CD14-positive monocyte (primary cell): ENCODE results near the gene PRPF18. TPM values are rescaled to one million over a fixed set of nuclear protein-coding genes. Genes with fewer than 3 reads are reported as not detected.
A peak's percentile ranks its signal among the peaks of the same experiment; 100 is the strongest.
"Not testable (repeated sequence)": the region's sequence is repeated elsewhere in the genome, so short reads cannot be mapped to it uniquely, and the experiment has no call there.

ENCODE experiments used
- DNase-seq, 3 donors: peaks; one replicate each; pipeline ENCODE4 v3.0.0-alpha.2; 2011 to 2022
- H2AFZ ChIP-seq: 2 replicates; pipeline ENCODE4 v1.6.0; 2012; ENCODE audit warnings: mild to moderate bottlenecking, low read depth, low read length, inconsistent platforms; ENCODE audit not compliant: insufficient read depth, poor library complexity, severe bottlenecking
- H3K27ac ChIP-seq, 2 donors: 1 replicate in 1 of 2; 2 replicates in 1 of 2; pipeline ENCODE4 v1.5.1; 2012 to 2013; ENCODE audit warnings: low read length in 2 of 2, control low read depth in 1 of 2, inconsistent platforms in 1 of 2, low read depth in 1 of 2, mild to moderate bottlenecking in 1 of 2
- H3K27me3 ChIP-seq, 2 donors: one replicate each; pipeline versions ENCODE4 v1.6.0 to v1.6.1; 2011 to 2013; ENCODE audit warnings: low read length in 2 of 2; ENCODE audit not compliant: control insufficient read depth in 2 of 2, insufficient read depth in 2 of 2
- H3K36me3 ChIP-seq, 2 donors: replicated peaks in 1 of 2; 1 replicate in 1 of 2; 2 replicates in 1 of 2; pipeline versions ENCODE4 v1.5.1 to v1.6.1; 2012 to 2013; ENCODE audit warnings: low read length in 2 of 2, control low read depth in 1 of 2, inconsistent platforms in 1 of 2, mild to moderate bottlenecking in 1 of 2; ENCODE audit not compliant: insufficient read depth in 2 of 2, control insufficient read depth in 1 of 2
- H3K4me1 ChIP-seq, 2 donors: 1 replicate in 1 of 2; 2 replicates in 1 of 2; pipeline versions ENCODE4 v1.5.1 to v1.6.1; 2012 to 2013; ENCODE audit warnings: low read length in 2 of 2, control low read depth in 1 of 2, inconsistent platforms in 1 of 2, mild to moderate bottlenecking in 1 of 2, moderate library complexity in 1 of 2; ENCODE audit not compliant: insufficient read depth in 2 of 2, control insufficient read depth in 1 of 2
- H3K4me2 ChIP-seq: replicated peaks from 2 replicates; pipeline ENCODE3; 2012; ENCODE audit warnings: low read length, moderate library complexity, mild to moderate bottlenecking; ENCODE audit not compliant: poor library complexity, severe bottlenecking; ENCODE audit errors: extremely low read depth
- H3K4me3 ChIP-seq, 3 experiments: fragments of 200-600 bp in 1 of 3; sonication (generic) in 1 of 3; replicated peaks in 1 of 3; 1 replicate in 2 of 3; 2 replicates in 1 of 3; pipeline ENCODE4 v1.5.1; 2011 to 2013; ENCODE audit warnings: low read length in 3 of 3, mild to moderate bottlenecking in 3 of 3, control low read depth in 2 of 3, low read depth in 2 of 3, inconsistent platforms in 1 of 3, moderate library complexity in 1 of 3
- H3K79me2 ChIP-seq: 2 replicates; pipeline ENCODE4 v1.6.0; 2012; ENCODE audit warnings: mild to moderate bottlenecking, control low read depth, inconsistent platforms, low read length, moderate library complexity; ENCODE audit not compliant: insufficient read depth
- H3K9ac ChIP-seq: 2 replicates; pipeline ENCODE4 v1.6.0; 2017; ENCODE audit warnings: low read length, mild to moderate bottlenecking; ENCODE audit not compliant: insufficient read depth, poor library complexity, severe bottlenecking
- H3K9me3 ChIP-seq, 2 donors: replicated peaks in 1 of 2; 1 replicate in 1 of 2; 2 replicates in 1 of 2; pipeline versions ENCODE4 v1.5.1 to v1.6.1; 2012 to 2013; ENCODE audit warnings: low read length in 2 of 2, control low read depth in 1 of 2; ENCODE audit not compliant: control insufficient read depth in 1 of 2, insufficient read depth in 1 of 2
- H4K20me1 ChIP-seq: 2 replicates; pipeline ENCODE4 v1.6.0; 2012; ENCODE audit warnings: mild to moderate bottlenecking, low read length, control low read depth, moderate library complexity; ENCODE audit not compliant: insufficient read depth
- H3K27ac Mint-ChIP-seq, 7 donors: one replicate each; pipeline ENCODE4 v1.8.0; 2020; ENCODE audit warnings: mild to moderate bottlenecking in 7 of 7, mixed read lengths in 7 of 7, moderate library complexity in 6 of 7, inconsistent platforms in 2 of 7
- H3K27me3 Mint-ChIP-seq, 3 donors: one replicate each; pipeline ENCODE4 v1.8.0; 2021 to 2022; ENCODE audit warnings: low read depth in 3 of 3, mild to moderate bottlenecking in 3 of 3, mixed read lengths in 3 of 3, moderate library complexity in 3 of 3, inconsistent platforms in 1 of 3
- H3K36me3 Mint-ChIP-seq, 2 donors: one replicate each; pipeline ENCODE4 v1.8.0; 2020; ENCODE audit warnings: mixed read lengths in 2 of 2, inconsistent platforms in 1 of 2, mild to moderate bottlenecking in 1 of 2
- H3K4me1 Mint-ChIP-seq: one replicate; pipeline ENCODE4 v1.8.0; 2020; ENCODE audit warnings: mild to moderate bottlenecking, mixed read lengths
- H3K4me3 Mint-ChIP-seq, 2 donors: one replicate each; pipeline ENCODE4 v1.8.0; 2020; ENCODE audit warnings: mild to moderate bottlenecking in 2 of 2, mixed read lengths in 2 of 2, moderate library complexity in 1 of 2
- H3K9me3 Mint-ChIP-seq, 7 donors: one replicate each; pipeline ENCODE4 v1.8.0; 2020 to 2022; ENCODE audit warnings: mixed read lengths in 7 of 7, mild to moderate bottlenecking in 6 of 7, moderate library complexity in 6 of 7, inconsistent platforms in 2 of 7
- WGBS: methylation state at CpG from one replicate; pipeline ENCODE4 v1.1.5; 2013; ENCODE audit warnings: missing lambda C conversion rate; ENCODE audit not compliant: insufficient coverage; 5-methylcytosine and 5-hydroxymethylcytosine counted together
- intact Hi-C, 2 donors: fragments of 100-400 bp; cut with micrococcal nuclease; formaldehyde crosslinking; loops; one replicate each; pipeline versions ENCODE4 v1.15.0 to v1.15.1; 2023
- polyA minus RNA-seq: library from RNA; depleted of rRNA, polyadenylated mRNA; stranded (reverse); fragments of >200 nt; gene quantifications from 2 replicates; pipeline ENCODE4 v1.2.3, GENCODE V29; 2012
- polyA plus RNA-seq, 3 donors: library from polyadenylated mRNA; depleted of rRNA in 1 of 3; unstranded in 2 of 3; stranded (reverse) in 1 of 3; fragments of 300-500 nt in 2 of 3; fragments of >200 nt in 1 of 3; fragmentation: Illumina TruSeq in 2 of 3; gene quantifications; 1 replicate in 2 of 3; 2 replicates in 1 of 3; pipeline ENCODE4 v1.2.3, GENCODE V29; 2012 to 2021
- total RNA-seq, 12 experiments: library from RNA in 1 of 12; stranded (reverse) in 1 of 12; fragments of 120-200 nt in 1 of 12; gene quantifications; one replicate each; pipeline ENCODE4 v1.2.4 and lab custom pipeline; 2013 to 2026; ENCODE audit warnings: mixed read lengths in 6 of 12, inconsistent platforms in 1 of 12
- TF ChIP-seq, protein P1 (sequence below): fragments of 200-600 bp; IDR thresholded peaks from one replicate; pipeline ENCODE4 v1.8.0; 2022; ENCODE audit warnings: antibody characterized with exemption, mild to moderate bottlenecking

Gene PRPF18, protein sequence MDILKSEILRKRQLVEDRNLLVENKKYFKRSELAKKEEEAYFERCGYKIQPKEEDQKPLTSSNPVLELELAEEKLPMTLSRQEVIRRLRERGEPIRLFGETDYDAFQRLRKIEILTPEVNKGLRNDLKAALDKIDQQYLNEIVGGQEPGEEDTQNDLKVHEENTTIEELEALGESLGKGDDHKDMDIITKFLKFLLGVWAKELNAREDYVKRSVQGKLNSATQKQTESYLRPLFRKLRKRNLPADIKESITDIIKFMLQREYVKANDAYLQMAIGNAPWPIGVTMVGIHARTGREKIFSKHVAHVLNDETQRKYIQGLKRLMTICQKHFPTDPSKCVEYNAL
- 47.9 TPM for total RNA-seq (2013)
- polyA plus RNA-seq (10 to 100 TPM; 13.8 to 31.4 (median 26.8) TPM), polyA minus RNA-seq (8.7 and 12.9 TPM in 2 replicates), total RNA-seq (lab: John Stamatoyannopoulos, UW) (11.6 to 51.1 (median 33.5) reads per million in 11 experiments)

DNA sequence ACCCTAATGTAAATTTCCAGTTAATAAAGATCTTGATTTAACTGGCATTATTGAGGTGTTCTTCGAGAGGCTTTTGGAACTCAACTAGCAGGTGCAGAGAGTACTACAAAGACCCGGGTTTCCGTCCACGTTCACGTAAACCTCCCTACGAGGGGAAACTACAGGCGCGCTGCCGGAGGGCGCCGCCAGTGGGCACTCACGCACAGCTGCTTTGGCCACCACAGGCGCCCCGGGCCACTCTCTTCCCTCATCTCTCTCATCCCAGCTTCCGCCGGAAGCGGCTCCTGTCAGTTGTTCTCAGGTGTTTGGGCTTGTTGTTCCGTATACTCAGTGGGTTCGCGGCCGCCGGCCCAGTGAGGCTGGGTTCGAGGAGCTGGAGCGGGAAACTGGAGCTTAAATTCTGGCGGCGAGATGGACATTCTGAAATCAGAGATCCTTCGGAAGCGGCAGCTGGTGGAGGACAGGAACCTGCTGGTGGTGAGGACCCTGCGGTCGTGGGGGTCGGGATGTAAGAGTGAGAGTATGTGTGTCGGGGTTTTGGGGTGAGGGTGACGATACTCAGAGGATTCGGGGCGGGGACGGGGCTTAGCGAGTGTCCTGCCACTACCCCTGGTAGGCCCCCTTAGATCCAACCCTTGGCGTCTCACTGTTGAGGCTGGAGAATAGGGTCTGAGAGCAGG is at the start of gene PRPF18:
TSS of gene PRPF18 (plus strand) at position 290 of the 680 bp plus-strand sequence. CDS start at position 412, 122 bp downstream.
- Histone ChIP-seq H3K9me3 (no peaks in the 10 kb centered on the region), H3K4me2 (peak within 1 kb of the TSS; percentile 75), H3K4me3 (peak within 1 kb of the TSS; percentile 86 to 96 (median 89)), H2AFZ (peak within 1 kb of the TSS; percentile 92), H3K4me1 (peaks cover 13 to 15% of the 10 kb centered on the region in 2 donors), H3K27ac (peak within 1 kb of the TSS; percentile 19 to 83), H3K9ac (peak within 1 kb of the TSS; percentile 75), H3K79me2 (peaks cover 48% of the 10 kb centered on the region), H3K36me3 (peaks cover 3 to 11% of the 10 kb centered on the region in 2 donors), H4K20me1 (peaks cover 37% of the 10 kb centered on the region), H3K27me3 (peaks cover 5 to 12% of the 10 kb centered on the region in 2 donors)
- peak; percentile 83 to 90 (median 90) for DNase-seq
- peaks cover 28% of the 10 kb centered on the region for H3K4me1 Mint-ChIP-seq
- H3K9me3 Mint-ChIP-seq, result peaks cover 0 to 3% (median 2%) of the 10 kb centered on the region in 7 donors
- TF ChIP-seq, protein P1, sequence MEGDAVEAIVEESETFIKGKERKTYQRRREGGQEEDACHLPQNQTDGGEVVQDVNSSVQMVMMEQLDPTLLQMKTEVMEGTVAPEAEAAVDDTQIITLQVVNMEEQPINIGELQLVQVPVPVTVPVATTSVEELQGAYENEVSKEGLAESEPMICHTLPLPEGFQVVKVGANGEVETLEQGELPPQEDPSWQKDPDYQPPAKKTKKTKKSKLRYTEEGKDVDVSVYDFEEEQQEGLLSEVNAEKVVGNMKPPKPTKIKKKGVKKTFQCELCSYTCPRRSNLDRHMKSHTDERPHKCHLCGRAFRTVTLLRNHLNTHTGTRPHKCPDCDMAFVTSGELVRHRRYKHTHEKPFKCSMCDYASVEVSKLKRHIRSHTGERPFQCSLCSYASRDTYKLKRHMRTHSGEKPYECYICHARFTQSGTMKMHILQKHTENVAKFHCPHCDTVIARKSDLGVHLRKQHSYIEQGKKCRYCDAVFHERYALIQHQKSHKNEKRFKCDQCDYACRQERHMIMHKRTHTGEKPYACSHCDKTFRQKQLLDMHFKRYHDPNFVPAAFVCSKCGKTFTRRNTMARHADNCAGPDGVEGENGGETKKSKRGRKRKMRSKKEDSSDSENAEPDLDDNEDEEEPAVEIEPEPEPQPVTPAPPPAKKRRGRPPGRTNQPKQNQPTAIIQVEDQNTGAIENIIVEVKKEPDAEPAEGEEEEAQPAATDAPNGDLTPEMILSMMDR, result peak; percentile 98
- H3K36me3 Mint-ChIP-seq, result peaks cover 9% of the 10 kb centered on the region in 2 donors
- H3K4me3 Mint-ChIP-seq, result peak within 1 kb of the TSS; percentile 100
- H3K27ac Mint-ChIP-seq, result peak within 1 kb of the TSS; percentile 84 to 98 (median 96)
- H3K27me3 Mint-ChIP-seq, result peaks cover 14 to 25% (median 17%) of the 10 kb centered on the region in 3 donors
- 0% methylated on average over 26 of the region's 38 CpGs for WGBS
- intact Hi-C loops, result loop anchor here in 1 of 2 donors (10.0 kb wide), 1 partner anchor 52 kb away; no protein-coding TSS in a partner anchor

DNA sequence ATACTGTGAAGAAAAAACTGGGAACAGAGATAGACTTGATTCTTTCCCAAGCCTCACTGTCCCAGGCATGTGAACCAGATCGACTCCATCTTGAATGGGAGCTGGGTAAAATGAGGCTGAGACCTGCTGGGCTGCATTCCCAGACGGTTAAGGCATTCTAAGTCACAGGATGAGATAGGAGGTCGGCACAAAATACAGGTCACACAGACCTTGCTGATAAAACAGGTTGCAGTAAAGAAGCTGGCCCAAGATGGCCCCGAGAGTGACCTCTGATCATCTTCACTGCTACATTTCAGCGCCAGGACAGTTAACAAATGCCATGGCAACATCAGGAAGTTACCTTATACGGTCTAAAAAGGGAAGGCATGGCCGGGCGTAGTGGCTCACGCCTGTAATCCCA is 48.8 kb upstream of the PRPF18 start:
- H4K20me1 ChIP-seq, DNase-seq, H3K9ac ChIP-seq, H3K4me3 ChIP-seq, H3K9me3 ChIP-seq, H3K4me1 Mint-ChIP-seq, H3K4me1 ChIP-seq, H3K27ac ChIP-seq, H3K79me2 ChIP-seq, H3K4me2 ChIP-seq, H3K27ac Mint-ChIP-seq, H3K9me3 Mint-ChIP-seq, H3K4me3 Mint-ChIP-seq, H3K36me3 Mint-ChIP-seq, H3K27me3 ChIP-seq, H3K36me3 ChIP-seq, H2AFZ ChIP-seq: not testable (repeated sequence)
- WGBS, result 71% methylated on average over 7 of the region's 9 CpGs
- intact Hi-C loops, result loop anchor here in 1 of 2 donors (10.0 kb wide), 1 partner anchor 47 kb away; the partner anchor contains the start of gene PRPF18
- H3K27me3 Mint-ChIP-seq, result peaks cover 15 to 22% (median 16%) of the 10 kb centered on the region in 3 donors
